Measurements from ENCODE around the gene RFX7.

- TF ChIP-seq CTCF (IDR thresholded peaks at IDR 0.05; ENCODE audit: insufficient read depth, low read length, poor library complexity, severe bottlenecking) (no peak), EZH2phosphoT487 (conservative IDR thresholded peaks at IDR 0.05; ENCODE audit: low read length) (no peak)
Measured at GRCh38 chr15:56042982-56043980, 200.4 kb downstream of the RFX7 start.

Data from SU-DHL-6 (cell line).